ENCODE data around the gene ENPP6. TPM values are rescaled to one million over a fixed set of nuclear protein-coding genes. Genes with fewer than 3 reads are reported as not detected.

The ENPP6 gene
- total and polyA plus RNA-seq, 2 donors (not counting 3 experiments of a cell fraction or from before 2014, with no cell fraction given): not detected

DNA sequence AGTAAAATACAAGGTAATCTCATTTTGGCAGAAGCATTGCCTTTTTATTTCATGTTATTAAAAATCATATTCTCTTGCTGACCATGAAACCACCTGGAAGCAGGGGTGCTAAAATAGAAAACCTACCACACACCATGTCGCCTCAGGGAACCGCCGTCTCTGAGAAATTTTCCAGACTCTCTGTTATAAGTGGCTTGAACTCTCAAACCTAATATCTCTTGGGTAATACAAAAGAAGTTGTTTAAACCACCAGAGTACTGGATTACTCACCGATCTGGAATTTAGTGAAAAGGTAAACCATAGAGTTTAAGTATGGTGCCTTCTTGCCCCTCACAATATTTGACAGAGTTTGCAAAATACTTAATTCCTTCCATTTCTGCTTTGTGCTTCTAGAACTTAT lies 27.7 kb downstream of the ENPP6 start:
- dilution Hi-C loops (cut with MboI; ENCODE audit: extremely low pct_ligation_motif_present, low sequenced_read_pairs) (no loop called here), intact Hi-C loops (cut with micrococcal nuclease) (no loop called here)
- ChIA-PET CTCF (no interaction called here), POLR2A (no interaction called here)
- Histone ChIP-seq H3K9me3 (replicated peaks; ENCODE audit: control insufficient read depth, insufficient read depth, low read length) (no peaks in the 10 kb centered on the region), H3K9me1 (replicated peaks; ENCODE audit: control insufficient read depth, extremely low read depth, insufficient read depth, low read length) (no peaks in the 10 kb centered on the region), H3K4me3 (replicated peaks in 1 of 3; ENCODE audit: insufficient read depth in 1 of 3, low read depth in 1 of 3, low read length in 3 of 3) (no peak overlapping the region), H3K27me3 (ENCODE audit: control insufficient read depth in 2 of 2, insufficient read depth in 2 of 2, low read length in 2 of 2) (no peaks in the 10 kb centered on the region), H3K27ac (ENCODE audit: insufficient read depth, low read depth, low read length) (no peak overlapping the region), H2AFZ (ENCODE audit: low read depth, low read length) (no peak overlapping the region), H3K79me2 (ENCODE audit: control insufficient read depth, insufficient read depth, low read length) (no peaks in the 10 kb centered on the region), H3K4me1 (ENCODE audit: control insufficient read depth, extremely low read depth, insufficient read depth, low read length) (no peaks in the 10 kb centered on the region), H3K9ac (replicated peaks; ENCODE audit: extremely low read depth, insufficient read depth, low read length) (no peak overlapping the region), H3K4me2 (ENCODE audit: insufficient read depth, low read length) (no peak overlapping the region), H4K20me1 (replicated peaks; ENCODE audit: control insufficient read depth, extremely low read depth, insufficient read depth, low read length) (no peaks in the 10 kb centered on the region), H3K36me3 (ENCODE audit: control insufficient read depth in 2 of 2, extremely low read depth in 1 of 2, insufficient read depth in 2 of 2, low read length in 2 of 2) (no peaks in the 10 kb centered on the region)
- TF ChIP-seq FOS (IDR thresholded peaks at IDR 0.05; ENCODE audit: borderline replicate concordance, insufficient read depth, low read length): no peak
- TF ChIP-seq POLR2A (IDR thresholded peaks at IDR 0.05; ENCODE audit: low read depth, low read length): no peak
- no peak for TF ChIP-seq JUN (IDR thresholded peaks at IDR 0.05; ENCODE audit: borderline replicate concordance, insufficient read depth, insufficient read length, low read depth)
- TF ChIP-seq, protein P1, sequence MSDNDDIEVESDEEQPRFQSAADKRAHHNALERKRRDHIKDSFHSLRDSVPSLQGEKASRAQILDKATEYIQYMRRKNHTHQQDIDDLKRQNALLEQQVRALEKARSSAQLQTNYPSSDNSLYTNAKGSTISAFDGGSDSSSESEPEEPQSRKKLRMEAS (IDR thresholded peaks at IDR 0.05; ENCODE audit: insufficient read depth, insufficient read length): no peak
- TF ChIP-seq GATA2 (IDR thresholded peaks at IDR 0.05; ENCODE audit: insufficient read depth, insufficient read length, low read depth, low read length): no peak
- no peak for TF ChIP-seq CTCF (IDR thresholded peaks at IDR 0.05; ENCODE audit: extremely low read depth in 1 of 2, insufficient read depth in 1 of 2, low read depth in 1 of 2, low read length in 2 of 2)
- no peak for TF ChIP-seq MYC (IDR thresholded peaks at IDR 0.05; ENCODE audit: low read depth, low read length)
- no peak for TF ChIP-seq EZH2 (IDR thresholded peaks at IDR 0.05; ENCODE audit: borderline replicate concordance, low read depth, low read length, severe bottlenecking)
- no peak for TF ChIP-seq POLR2AphosphoS5 (IDR thresholded peaks at IDR 0.05; ENCODE audit: insufficient read depth, low read depth, low read length)
- BruUV-seq (replicated peaks): no TSS peak
- FAIRE-seq (no peak), DNase-seq (ENCODE audit: low read depth, low spot score) (no peak)

Measured in endothelial cell of umbilical vein (primary cell).